Putamen (tissue), 1 donor: Measurements from ENCODE around the gene GPBP1.
"Not testable (repeated sequence)": the region's sequence is repeated elsewhere in the genome, so short reads cannot be mapped to it uniquely, and the experiment has no call there.

ENCODE experiments used
- DNase-seq: peaks from one replicate; pipeline ENCODE4 v3.0.0-alpha.2; 2016; ENCODE audit warnings: low spot score

Gene GPBP1

DNA sequence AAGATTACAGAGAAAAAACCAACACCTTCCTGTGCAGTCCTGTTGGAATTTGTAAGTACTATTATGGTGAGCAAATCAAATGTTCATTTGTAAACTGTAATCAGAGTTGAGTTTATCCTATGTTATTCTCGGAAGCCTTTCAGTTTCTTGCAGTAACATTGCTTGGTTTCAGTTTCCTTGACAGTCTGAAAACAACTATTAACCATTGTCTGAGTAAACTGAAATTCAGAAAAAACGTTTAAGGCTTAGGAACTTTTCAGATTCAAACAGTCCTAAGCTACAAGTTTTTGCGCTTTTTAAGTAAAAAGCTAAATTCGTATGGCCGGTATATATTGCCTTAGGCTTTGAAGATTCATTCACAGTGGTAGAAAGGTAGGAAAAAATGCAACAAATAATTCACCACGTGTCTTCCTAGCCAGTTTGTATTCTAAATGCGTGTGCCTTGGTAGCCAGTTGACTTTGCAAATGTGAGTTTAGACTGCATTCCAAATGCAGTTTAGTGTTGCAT lies 2.5 kb downstream of the GPBP1 start:
- peak; percentile 10 for DNase-seq

GRCh38 chr5:57177479-57178156 lies 3.8 kb downstream of the GPBP1 start:
- DNase-seq = no peak

DNA sequence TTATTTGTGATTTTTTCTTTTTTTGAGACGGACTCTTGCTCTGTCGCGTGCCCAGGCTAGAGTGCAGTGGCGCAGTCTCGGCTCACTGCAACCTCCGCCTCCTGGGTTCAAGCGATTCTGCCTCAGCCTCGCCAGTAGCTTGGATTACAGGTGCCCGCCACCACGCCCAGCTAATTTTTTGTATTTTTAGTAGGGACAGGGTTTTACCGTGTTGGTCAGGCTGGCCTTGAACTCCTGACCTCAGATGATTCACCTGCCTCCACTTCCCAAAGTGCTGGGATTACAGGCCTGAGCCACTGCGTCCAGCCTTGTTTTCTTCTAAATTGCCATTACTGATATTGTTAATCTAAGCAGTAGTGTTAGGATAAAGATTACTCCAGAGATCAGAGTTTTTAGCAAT lies 4.4 kb downstream of the GPBP1 start:
- DNase-seq = not testable (repeated sequence)

DNA sequence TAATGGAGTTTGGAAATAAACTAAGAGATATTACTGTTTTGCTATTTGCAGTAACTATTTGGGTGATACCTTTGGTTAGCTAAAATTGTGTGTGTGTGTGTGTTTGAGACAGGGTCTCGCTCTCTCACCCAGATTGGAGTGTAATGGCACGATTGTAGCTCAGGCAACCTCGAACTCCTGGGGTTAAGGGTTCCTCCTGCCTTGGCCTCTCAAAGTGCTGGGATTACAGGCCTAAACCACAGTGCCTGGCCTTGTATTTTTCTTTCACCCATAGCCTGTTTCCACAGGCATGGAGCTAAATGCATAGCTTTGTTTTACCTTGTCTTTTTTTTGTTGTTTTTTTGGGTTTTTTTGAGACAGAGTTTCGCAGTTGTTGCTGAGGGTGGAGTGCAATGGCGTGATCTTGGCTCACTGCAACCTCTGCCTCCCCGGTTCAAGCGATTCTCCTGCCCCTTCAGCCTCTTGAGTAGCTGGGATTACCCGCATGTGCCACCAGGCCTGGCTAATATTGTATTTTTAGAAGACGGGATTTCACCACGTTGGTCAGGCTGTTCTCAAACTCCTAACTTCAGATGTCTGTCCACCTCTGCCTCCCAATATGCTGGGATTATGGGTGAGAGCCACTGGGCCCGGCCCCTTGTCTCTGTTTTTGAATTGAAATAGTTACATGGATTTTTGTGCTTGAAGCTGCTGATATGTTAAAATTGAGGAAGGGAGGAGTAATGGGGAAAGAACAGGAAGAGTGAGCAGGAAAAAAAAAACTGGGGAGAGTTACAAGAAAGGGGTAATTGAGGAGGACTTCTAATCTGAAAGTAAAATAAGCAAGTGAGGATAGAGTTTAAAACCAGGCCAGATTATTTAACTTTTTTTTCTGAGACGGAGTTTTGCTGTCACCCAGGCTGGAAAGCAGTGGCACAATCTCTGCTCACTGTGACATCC lies 5.7 kb downstream of the GPBP1 start:
- no peak for DNase-seq

GRCh38 chr5:57181154-57181553 lies 7.3 kb downstream of the GPBP1 start:
- no peak for DNase-seq

- no peak for DNase-seq
Observed at GRCh38 chr5:57184322-57184721, 10.5 kb downstream of the GPBP1 start.

- no peak for DNase-seq
Observed at GRCh38 chr5:57185313-57185712, 11.5 kb downstream of the GPBP1 start.

DNA sequence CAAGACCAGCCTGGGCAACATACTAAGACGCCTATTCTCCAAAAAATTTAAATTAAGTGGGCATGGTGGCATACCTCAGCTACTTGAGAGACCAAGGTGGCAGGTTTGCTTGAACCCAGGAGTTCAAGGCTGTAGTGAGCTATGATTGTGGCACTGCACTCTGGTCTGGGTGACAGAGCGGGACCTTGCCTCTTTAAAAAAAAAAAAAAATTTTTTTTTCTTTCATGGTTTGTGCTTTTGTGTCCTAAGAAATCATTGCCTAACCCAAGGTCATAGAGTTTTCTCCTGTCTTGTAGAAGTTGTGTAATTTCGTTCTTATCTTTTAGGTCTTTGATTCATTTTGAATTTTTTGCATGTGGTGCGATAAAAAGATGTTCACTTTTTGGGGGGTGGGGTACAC lies 12.3 kb downstream of the GPBP1 start:
- no peak for DNase-seq

DNA sequence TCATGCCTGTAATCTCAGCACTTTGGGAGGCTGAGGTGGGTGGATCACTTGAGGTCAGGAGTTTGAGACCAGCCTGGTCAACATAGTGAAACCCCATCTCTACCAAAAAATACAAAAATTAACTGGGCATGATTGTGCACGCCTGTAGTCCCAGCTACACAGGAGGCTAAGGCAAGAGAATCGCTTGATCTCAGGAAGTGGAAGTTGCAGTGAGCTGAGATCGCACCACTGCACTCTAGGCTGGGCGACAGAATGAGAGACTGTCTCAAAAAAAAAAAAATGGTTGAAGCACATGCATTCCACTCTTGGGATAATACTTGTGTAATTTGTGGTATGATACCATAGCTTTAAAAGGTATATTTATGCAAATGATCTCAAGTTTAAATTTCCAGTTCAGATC lies 14.1 kb downstream of the GPBP1 start:
- not testable (repeated sequence) for DNase-seq

DNA sequence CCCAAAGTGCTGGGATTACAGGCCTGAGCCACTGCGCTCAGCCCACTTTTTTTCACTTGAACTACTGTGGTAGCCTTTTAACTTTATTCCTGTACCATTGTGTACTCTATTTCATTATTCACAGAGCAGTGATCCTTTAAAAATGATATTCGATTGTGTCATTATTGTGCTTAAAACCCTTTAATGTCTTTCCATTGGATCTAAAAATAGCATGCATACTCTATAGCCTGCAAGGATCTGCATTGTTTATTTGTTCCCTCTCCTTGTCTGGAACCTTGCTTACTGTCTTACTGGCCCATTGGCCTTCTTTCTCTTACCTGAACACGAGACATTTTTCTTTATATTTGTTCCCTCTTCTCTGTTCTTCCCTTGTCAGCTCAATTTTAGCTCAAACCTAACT lies 15.7 kb downstream of the GPBP1 start:
- no peak for DNase-seq

DNA sequence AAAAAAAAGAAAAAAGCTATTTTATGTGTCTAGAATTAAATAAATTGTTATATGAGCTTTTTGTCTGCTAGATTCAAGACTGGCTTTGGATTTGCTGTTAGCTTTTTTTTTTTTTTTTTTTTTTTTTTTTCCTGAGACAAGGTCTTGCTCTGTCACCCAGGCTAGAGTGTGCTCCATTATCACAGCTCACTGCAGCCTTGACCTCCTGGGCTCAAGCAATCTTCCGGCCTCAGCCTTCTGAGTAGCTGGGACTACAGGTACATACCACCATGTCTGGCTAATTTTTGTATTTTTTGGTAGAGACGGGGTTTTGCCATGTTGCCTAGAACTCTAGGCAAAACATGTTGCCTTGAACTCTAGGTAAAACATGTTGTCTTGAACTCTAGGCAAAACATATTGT lies 16.7 kb downstream of the GPBP1 start:
- no peak for DNase-seq

GRCh38 chr5:57191163-57191562 lies 17.3 kb downstream of the GPBP1 start:
- DNase-seq = no peak

DNA sequence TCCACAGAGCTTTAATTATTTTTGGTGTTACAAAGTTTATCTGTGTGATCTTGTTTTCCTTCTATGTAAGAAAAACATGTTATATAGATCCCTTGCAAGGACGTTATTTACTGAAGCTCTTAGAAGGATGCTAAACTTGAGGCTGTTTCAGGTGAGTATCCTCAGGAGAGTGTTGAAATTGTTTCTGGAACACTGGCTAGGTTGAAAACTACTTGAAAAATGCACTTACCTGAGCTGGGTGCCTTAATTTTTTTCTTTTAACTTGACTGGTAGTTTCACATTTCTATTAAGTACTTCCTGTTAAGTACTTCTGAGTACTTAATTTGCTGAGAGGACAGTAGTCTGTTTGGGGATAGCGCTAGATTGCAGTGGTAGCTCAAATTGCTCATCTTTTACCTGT lies 18.1 kb downstream of the GPBP1 start:
- DNase-seq = no peak

- DNase-seq = not testable (repeated sequence)
Observed at GRCh38 chr5:57192832-57193231, 19.0 kb downstream of the GPBP1 start.

GRCh38 chr5:57193757-57194413 lies 20.0 kb downstream of the GPBP1 start:
- DNase-seq = no peak

- no peak for DNase-seq
Observed at GRCh38 chr5:57194653-57195052, 20.8 kb downstream of the GPBP1 start.

DNA sequence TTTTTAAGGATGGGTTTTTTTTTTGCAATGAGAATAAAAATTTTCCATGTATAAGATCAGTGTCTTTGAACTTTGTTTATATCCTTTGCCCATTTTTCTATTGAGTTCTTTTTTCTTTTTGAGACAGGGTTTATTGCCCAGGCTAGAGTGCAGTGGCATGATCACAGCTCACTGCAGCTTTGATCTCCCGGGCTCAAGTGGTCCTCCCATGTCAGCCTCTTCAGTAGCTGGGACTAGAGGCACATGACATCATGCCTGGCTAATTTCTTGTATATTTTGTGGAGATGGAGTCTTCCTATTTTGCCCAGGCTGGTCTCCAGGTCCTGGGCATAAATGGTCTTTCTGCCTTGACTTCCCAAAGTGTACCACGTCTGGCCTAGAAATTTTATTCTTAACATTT lies 21.2 kb downstream of the GPBP1 start:
- no peak for DNase-seq

DNA sequence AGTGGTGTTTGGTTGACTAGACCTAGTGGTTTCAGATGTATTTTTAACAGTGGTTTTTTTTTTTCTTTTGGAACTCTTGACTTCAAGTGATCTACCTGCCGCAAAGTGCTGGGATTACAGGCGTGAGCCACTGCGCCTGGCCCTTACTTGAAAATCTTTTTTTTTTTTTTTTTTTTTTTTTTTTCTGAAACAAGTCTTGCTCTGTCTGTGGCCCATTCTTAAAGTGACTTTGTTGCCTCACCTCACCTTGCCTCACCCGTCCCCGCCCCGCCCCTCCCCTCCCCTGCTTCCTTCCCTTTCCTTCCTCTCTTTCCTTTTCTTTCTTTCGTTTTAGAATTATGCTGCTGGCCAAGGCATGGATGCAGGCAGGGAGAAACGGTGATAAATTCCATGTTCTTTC lies 26.0 kb downstream of the GPBP1 start:
- DNase-seq = no peak

- no peak for DNase-seq
Observed at GRCh38 chr5:57202811-57203210, 29.0 kb downstream of the GPBP1 start.

GRCh38 chr5:57207007-57207653 lies 33.3 kb downstream of the GPBP1 start:
- DNase-seq = no peak

DNA sequence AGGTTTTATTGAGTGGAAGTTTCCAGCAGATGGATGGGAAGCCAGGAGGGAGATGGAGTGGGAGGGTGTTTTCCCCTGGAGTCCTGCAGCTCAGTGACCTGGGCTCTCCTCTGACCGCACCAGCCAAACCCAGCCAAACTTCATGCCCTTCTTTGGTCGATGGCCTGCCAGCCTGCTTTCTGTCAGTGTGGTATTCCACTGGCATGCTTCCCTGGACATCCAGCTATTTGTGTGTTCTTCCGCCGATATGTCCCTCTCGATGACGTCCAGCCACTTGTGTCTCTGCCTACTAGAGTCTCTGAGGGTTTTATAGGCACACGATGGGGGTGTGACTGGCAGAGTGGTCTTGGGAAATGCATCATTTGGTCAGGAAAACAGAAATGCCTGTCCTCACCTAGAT lies 33.8 kb downstream of the GPBP1 start:
- no peak for DNase-seq
